GM12891 (cell line): Measurements from ENCODE around the gene UBB.

Experiments used
- POLR2A ChIP-seq: IDR thresholded peaks from 2 replicates; pipeline ENCODE4 v1.6.1; 2011; ENCODE audit warnings: low read depth, low read length, control low read depth
- POU2F2 ChIP-seq: IDR thresholded peaks from 2 replicates; pipeline ENCODE4 v1.6.1; 2011; ENCODE audit warnings: low read depth, mild to moderate bottlenecking, control low read depth, low read length, moderate library complexity

- TF ChIP-seq POLR2A: no peak
- TF ChIP-seq POU2F2: no peak
Measured at GRCh38 chr17:16427020-16427419, 46.1 kb downstream of the UBB start.
